Activated CD8-positive, alpha-beta memory T cell treated with anti-CD3 and anti-CD28 coated beads for 1 hour (primary cell): ENCODE data around the gene SESTD1.

Experiments
- DNase-seq, 2 donors: peaks; one replicate each; pipeline ENCODE4 v3.0.0-alpha.2; 2020; ENCODE audit warnings: low read depth in 1 of 2; ENCODE audit errors: extremely low read depth in 1 of 2

Gene SESTD1

GRCh38 chr2:179195141-179195540, 69.5 kb downstream of the SESTD1 start:
- no peak for DNase-seq

GRCh38 chr2:179193759-179194394, 70.8 kb downstream of the SESTD1 start:
- DNase-seq: no peak

- DNase-seq: no peak
Observed at GRCh38 chr2:179191110-179191509, 73.5 kb downstream of the SESTD1 start.

- DNase-seq: no peak
Observed at GRCh38 chr2:179186126-179186525, 78.5 kb downstream of the SESTD1 start.

- no peak for DNase-seq
Observed at GRCh38 chr2:179184610-179185009, 80.0 kb downstream of the SESTD1 start.

GRCh38 chr2:179181002-179181401, 83.6 kb downstream of the SESTD1 start:
- no peak for DNase-seq

GRCh38 chr2:179180242-179180641, 84.4 kb downstream of the SESTD1 start:
- no peak for DNase-seq

GRCh38 chr2:179179719-179180118, 84.9 kb downstream of the SESTD1 start:
- no peak for DNase-seq

- no peak for DNase-seq
Observed at GRCh38 chr2:179177694-179178093, 86.9 kb downstream of the SESTD1 start.

- DNase-seq: no peak
Observed at GRCh38 chr2:179174240-179174639, 90.4 kb downstream of the SESTD1 start.

- DNase-seq: no peak
Observed at GRCh38 chr2:179172894-179173293, 91.7 kb downstream of the SESTD1 start.

- no peak for DNase-seq
Observed at GRCh38 chr2:179171371-179171770, 93.3 kb downstream of the SESTD1 start.

GRCh38 chr2:179170901-179171300, 93.7 kb downstream of the SESTD1 start:
- DNase-seq: no peak

GRCh38 chr2:179165356-179166000, 99.2 kb downstream of the SESTD1 start:
- no peak for DNase-seq

- DNase-seq: no peak
Observed at GRCh38 chr2:179141206-179141605, 123.4 kb downstream of the SESTD1 start.

GRCh38 chr2:179140571-179140970, 124.1 kb downstream of the SESTD1 start:
- DNase-seq: no peak

GRCh38 chr2:179139506-179139905, 125.1 kb downstream of the SESTD1 start:
- no peak for DNase-seq

- no peak for DNase-seq
Observed at GRCh38 chr2:179137200-179137759, 127.4 kb downstream of the SESTD1 start.

- no peak for DNase-seq
Observed at GRCh38 chr2:179133016-179133415, 131.6 kb downstream of the SESTD1 start.

- DNase-seq: no peak
Observed at GRCh38 chr2:179132076-179132475, 132.6 kb downstream of the SESTD1 start.

- no peak for DNase-seq
Observed at GRCh38 chr2:179130560-179130959, 134.1 kb downstream of the SESTD1 start.

- no peak for DNase-seq
Observed at GRCh38 chr2:179129574-179130238, 134.9 kb downstream of the SESTD1 start.
